SW 1271 (cell line): ENCODE data around the gene TYMS.

Experiments used
- DNase-seq, 2 experiments: peaks; one replicate each; lab custom pipeline; 2025; lab: John Stamatoyannopoulos, UW

TYMS gene

DNA sequence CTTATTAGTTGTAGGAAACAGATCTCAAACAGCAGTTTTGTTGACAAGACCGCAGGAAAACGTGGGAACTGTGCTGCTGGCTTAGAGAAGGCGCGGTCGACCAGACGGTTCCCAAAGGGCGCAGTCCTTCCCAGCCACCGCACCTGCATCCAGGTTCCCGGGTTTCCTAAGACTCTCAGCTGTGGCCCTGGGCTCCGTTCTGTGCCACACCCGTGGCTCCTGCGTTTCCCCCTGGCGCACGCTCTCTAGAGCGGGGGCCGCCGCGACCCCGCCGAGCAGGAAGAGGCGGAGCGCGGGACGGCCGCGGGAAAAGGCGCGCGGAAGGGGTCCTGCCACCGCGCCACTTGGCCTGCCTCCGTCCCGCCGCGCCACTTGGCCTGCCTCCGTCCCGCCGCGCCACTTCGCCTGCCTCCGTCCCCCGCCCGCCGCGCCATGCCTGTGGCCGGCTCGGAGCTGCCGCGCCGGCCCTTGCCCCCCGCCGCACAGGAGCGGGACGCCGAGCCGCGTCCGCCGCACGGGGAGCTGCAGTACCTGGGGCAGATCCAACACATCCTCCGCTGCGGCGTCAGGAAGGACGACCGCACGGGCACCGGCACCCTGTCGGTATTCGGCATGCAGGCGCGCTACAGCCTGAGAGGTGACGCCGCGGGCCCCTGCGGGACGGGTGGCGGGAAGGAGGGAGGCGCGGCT lies at the start of gene TYMS:
TYMS (plus strand) TSS at position 343 of the 690 bp plus-strand sequence; CDS start at position 433, 90 bp downstream.
- peak; percentile 19 to 67 for DNase-seq

GRCh38 chr18:607930-608329 lies 49.5 kb upstream of the TYMS start:
- no peak for DNase-seq

DNA sequence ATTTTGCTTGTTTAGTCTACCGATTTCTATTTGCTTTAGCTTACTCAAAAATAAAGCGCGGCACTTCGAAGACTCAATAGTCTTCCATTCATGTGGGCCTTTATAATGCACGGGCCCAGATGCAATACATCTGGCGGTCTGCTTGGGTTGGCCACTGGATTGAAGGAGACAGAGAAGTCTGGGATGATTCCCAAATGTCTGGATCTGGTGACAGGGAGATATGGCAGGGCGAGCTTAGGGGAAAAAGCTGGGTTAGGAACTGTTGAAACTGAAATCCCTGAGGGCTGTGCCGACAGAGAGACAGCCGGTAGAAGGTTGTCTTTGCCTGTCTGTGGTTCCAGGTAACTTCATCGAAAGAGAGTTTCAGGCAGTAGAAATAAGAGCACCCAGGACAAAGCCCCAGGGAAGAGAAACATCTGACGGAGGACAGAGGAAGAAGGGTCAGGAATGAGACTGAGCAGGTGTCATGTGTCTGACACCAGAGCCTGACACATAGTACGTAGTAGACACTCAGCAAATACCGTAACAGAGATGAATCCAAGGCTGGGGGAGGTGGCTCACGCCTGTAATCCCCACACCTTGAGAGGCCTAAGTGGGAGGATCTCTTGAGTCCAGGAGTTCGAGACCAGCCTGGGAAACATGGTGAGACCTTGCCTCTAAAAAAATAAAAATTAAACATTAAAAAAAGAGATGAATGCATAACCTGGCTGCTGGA lies 47.1 kb upstream of the TYMS start:
- DNase-seq: no peak

- no peak for DNase-seq
Observed at GRCh38 chr18:612156-612555, 45.3 kb upstream of the TYMS start.

DNA sequence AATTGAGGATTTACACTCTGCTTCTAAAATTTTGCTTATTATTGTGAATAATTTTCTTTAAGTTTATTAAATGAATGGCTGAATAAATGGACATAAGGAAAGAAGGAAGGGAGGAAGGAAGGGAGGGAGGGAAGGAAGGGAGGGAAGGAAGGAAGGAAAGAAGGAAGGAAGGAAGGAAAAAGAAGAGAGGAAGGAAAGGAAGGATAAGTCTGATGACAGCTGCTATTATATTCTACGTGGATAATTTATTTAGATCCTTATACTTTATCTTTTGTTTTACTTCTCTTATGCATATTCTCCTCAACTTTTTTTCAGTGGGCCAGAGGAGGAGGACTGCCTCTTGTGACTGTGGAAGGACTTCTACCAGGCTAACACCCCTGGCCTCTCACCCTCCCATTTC lies 43.3 kb upstream of the TYMS start:
- no peak for DNase-seq

DNA sequence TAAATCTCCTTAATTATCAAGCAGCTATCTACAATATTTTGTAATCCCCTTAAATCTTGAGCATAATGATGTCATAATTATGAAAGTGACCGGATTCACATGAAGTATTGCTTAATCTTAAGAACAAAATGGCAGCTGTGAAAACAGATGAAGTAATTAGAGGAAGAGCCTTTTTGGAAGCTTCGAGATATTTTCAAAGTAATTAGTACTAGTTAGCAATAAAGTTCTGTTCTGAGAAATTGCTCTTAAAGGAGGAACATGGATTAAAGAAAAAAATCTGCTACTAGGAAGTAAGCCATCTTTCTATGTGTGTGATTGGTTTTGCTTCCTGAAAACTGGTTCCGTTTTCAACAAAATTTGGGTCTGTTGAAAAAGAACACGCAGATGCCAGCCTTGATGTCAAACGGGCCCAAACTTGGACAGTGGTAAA lies 42.3 kb upstream of the TYMS start:
- DNase-seq: no peak

DNA sequence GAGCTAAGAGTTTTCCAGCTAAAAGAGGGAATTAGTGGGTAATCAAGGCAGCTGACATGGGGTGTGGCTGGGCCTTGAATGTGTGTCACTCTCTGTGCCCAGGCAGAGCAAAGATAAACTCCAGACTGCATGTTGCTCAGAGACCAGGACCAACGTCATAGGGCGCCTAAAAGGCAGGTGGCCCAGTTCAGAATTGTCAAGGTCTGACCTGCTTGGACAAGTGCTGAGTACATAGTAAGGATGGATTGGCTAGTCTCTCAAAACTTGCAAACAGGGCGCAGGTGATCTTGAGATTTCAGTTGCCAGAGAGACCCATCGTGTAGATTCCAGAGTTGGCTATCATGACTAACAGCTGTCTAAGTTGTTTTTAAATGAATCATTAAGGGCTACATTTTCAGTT lies 41.7 kb upstream of the TYMS start:
- no peak for DNase-seq

- peak in 1 of 2 experiments; percentile 36 for DNase-seq
Observed at GRCh38 chr18:616380-616995, 41.0 kb upstream of the TYMS start.

GRCh38 chr18:617970-618504 lies 39.4 kb upstream of the TYMS start:
- DNase-seq: no peak

DNA sequence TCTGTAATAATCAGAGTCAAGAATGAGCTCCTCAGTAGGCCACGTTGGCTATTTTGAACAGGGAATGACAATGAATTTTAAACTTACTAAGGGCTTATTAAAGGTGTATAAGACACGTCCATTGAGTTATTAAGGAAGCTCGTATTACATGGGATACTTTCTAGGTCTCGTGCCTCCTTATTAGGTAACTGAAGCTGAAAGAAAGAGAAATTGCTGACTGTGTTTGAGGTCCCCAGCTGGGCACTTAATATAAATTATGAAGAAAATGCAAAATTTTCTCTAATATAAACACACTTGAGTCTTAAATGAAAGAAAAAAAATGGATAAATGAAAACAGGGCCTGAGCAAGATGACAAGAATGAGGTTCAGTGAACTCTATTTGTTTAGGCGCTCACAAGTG lies 38.8 kb upstream of the TYMS start:
- DNase-seq: no peak

- no peak for DNase-seq
Observed at GRCh38 chr18:621291-622043, 36.0 kb upstream of the TYMS start.

GRCh38 chr18:622289-622688 lies 35.2 kb upstream of the TYMS start:
- no peak for DNase-seq

DNA sequence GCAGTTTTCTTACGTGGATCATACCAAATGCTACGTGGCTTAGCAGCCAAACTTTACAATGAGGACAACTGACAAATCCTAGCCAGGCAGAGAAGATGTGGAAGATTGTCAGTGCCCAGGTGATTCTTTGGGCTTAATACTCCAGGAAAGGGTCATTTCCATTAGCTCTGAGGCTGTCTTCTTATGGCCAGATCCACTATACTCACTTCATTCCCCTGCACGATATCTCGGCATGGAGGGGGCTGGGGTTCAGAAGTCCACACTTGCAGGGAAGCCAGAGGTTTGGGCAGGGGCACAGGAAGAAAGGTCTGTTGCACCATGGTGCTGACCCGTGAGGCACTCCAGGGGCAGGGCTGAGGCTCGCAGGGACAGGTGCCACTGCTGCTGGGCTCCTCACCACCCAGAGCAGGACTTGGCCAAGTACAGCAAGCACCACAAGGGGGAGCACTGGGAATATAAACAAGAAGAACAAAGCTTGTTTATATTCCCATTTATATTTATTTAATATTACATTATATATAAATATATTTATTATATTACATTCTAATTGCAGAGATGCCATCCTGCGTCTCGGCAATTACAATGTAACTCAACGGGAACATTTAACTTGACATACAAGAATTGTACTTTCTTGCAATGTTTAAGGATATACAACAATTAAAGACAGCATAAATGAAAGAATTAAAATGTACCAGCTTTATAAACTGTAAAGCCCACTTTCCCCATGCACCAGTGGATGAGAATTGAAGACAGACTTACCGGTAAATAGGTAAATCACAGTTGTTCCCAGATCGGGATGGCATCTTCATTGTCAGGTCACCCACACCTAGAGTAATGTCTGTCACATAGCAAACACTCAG lies 33.5 kb upstream of the TYMS start:
- DNase-seq: peak; percentile 11 to 27

DNA sequence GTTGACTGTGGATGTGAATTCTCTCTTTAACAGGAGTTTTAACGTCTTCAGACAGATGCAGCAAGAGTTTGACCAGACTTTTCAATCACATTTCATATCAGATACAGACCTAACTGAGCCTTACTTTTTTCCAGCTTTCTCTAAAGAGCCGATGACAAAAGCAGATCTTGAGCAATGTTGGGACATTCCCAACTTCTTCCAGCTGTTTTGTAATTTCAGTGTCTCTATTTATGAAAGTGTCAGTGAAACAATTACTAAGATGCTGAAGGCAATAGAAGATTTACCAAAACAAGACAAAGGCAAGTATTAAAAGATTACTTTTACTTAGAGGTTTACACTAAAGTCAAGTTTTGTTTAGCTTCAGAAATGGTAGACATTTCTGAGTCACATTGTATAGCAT lies 30.2 kb upstream of the TYMS start:
- DNase-seq: no peak

GRCh38 chr18:629269-630150 lies 27.9 kb upstream of the TYMS start:
- no peak for DNase-seq

GRCh38 chr18:631560-631959 lies 25.9 kb upstream of the TYMS start:
- DNase-seq: no peak

- DNase-seq: no peak
Observed at GRCh38 chr18:634551-635045, 22.9 kb upstream of the TYMS start.

DNA sequence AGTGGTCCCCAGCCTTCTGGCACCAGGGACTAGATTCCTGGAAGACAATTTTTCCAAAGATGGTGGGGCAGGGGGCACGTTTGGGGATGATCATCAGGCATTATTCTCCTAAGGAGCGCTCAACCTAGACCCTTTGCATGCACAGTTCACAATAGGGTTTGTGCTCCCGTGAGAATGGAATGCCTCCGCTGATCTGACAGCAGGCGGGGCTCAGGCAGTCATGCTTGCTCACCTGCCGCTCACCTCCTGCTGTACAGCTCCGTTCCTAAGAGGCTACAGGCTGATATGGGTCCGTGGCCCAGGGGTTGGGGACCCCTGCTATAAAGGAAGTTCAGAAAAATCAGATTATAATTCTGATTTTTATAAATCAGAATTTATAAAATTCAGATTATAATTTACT lies 22.3 kb upstream of the TYMS start:
- DNase-seq: no peak

GRCh38 chr18:641224-641623 lies 16.2 kb upstream of the TYMS start:
- no peak for DNase-seq

- DNase-seq: no peak
Observed at GRCh38 chr18:644395-645004, 13.0 kb upstream of the TYMS start.
